ENCODE data around the gene MAJIN. TPM values are rescaled to one million over a fixed set of nuclear protein-coding genes. Genes with fewer than 3 reads are reported as not detected.
"Not testable (repeated sequence)": the region's sequence is repeated elsewhere in the genome, so short reads cannot be mapped to it uniquely, and the experiment has no call there.

Gene MAJIN
- 1 to 10 TPM in 2 of 3 donors, under 1 TPM in 1; 0.76 to 1.2 (median 1.1) TPM for polyA plus RNA-seq (ENCODE audit: insufficient read length in 3 of 3)
- long read RNA-seq, donor 1, result 0 reads
- long read RNA-seq, donor 2, result 0 reads
- long read RNA-seq, donor 3, result 0 reads
- long read RNA-seq, donor 4, result 0 reads
- long read RNA-seq, donor 5, result 0 reads
- long read RNA-seq, donor 6, result 0 reads
- long read RNA-seq, donor 7, result 0 reads
- long read RNA-seq, donor 8, partial matches to known transcripts, result 0 of 1 reads
- long read RNA-seq, donor 8, other reads (novel, unspliced or antisense), result 0 of 1 reads
- long read RNA-seq, donor 9, result 0 reads
- long read RNA-seq, donor 10, result 0 reads
- long read RNA-seq, donor 11, result 0 reads
- long read RNA-seq, donor 12, result 0 reads
- long read RNA-seq, donor 13, result 0 reads
- long read RNA-seq, donor 14, result 0 reads
- long read RNA-seq, donor 15, result 0 reads
- long read RNA-seq, donor 16, result 0 reads

- DNase-seq (ENCODE audit: extremely low read depth in 1 of 11, low read depth in 9 of 11, low spot score in 4 of 11), result peak; percentile 72 to 86 (median 81)
Measured at GRCh38 chr11:64971421-64972233, at the start of gene MAJIN. MAJIN (minus strand) TSS chr11:64972108; CDS start chr11:64959405, 12,703 bp downstream.

GRCh38 chr11:65021509-65021908 lies 49.6 kb upstream of the MAJIN start:
- DNase-seq (ENCODE audit: extremely low read depth in 1 of 11, low read depth in 9 of 11, low spot score in 4 of 11), result no peak

GRCh38 chr11:65021003-65021402 lies 49.1 kb upstream of the MAJIN start:
- no peak for DNase-seq (ENCODE audit: extremely low read depth in 1 of 11, low read depth in 9 of 11, low spot score in 4 of 11)

- no peak for DNase-seq (ENCODE audit: extremely low read depth in 1 of 11, low read depth in 9 of 11, low spot score in 4 of 11)
Measured at GRCh38 chr11:65019824-65020223, 47.9 kb upstream of the MAJIN start.

GRCh38 chr11:65017937-65018336 lies 46.0 kb upstream of the MAJIN start:
- no peak for DNase-seq (ENCODE audit: extremely low read depth in 1 of 11, low read depth in 9 of 11, low spot score in 4 of 11)

GRCh38 chr11:65016705-65017104 lies 44.8 kb upstream of the MAJIN start:
- no peak for DNase-seq (ENCODE audit: extremely low read depth in 1 of 11, low read depth in 9 of 11, low spot score in 4 of 11)

- DNase-seq (ENCODE audit: extremely low read depth in 1 of 11, low read depth in 9 of 11, low spot score in 4 of 11), result no peak
Measured at GRCh38 chr11:65014726-65015227, 42.9 kb upstream of the MAJIN start.

- peak; percentile 78 to 94 (median 91) for DNase-seq (ENCODE audit: extremely low read depth in 1 of 11, low read depth in 9 of 11, low spot score in 4 of 11)
Measured at GRCh38 chr11:65013888-65014725, 42.2 kb upstream of the MAJIN start, which contains the start of gene ARL2. ARL2 (plus strand) TSS chr11:65014160; CDS start chr11:65014208, 48 bp downstream.

- DNase-seq (ENCODE audit: extremely low read depth in 1 of 11, low read depth in 9 of 11, low spot score in 4 of 11), result peak; percentile 72 to 88 (median 82)
Measured at GRCh38 chr11:65013130-65013887, 41.4 kb upstream of the MAJIN start.

- DNase-seq (ENCODE audit: extremely low read depth in 1 of 11, low read depth in 9 of 11, low spot score in 4 of 11), result no peak
Measured at GRCh38 chr11:65008873-65009272, 37.0 kb upstream of the MAJIN start.

- DNase-seq (ENCODE audit: extremely low read depth in 1 of 11, low read depth in 9 of 11, low spot score in 4 of 11), result no peak
Measured at GRCh38 chr11:65008016-65008415, 36.1 kb upstream of the MAJIN start.

- DNase-seq (ENCODE audit: extremely low read depth in 1 of 11, low read depth in 9 of 11, low spot score in 4 of 11), result not testable (repeated sequence)
Measured at GRCh38 chr11:65003968-65004367, 32.1 kb upstream of the MAJIN start.

GRCh38 chr11:65003282-65003681 lies 31.4 kb upstream of the MAJIN start:
- DNase-seq (ENCODE audit: extremely low read depth in 1 of 11, low read depth in 9 of 11, low spot score in 4 of 11), result no peak

- no peak for DNase-seq (ENCODE audit: extremely low read depth in 1 of 11, low read depth in 9 of 11, low spot score in 4 of 11)
Measured at GRCh38 chr11:65002706-65003105, 30.8 kb upstream of the MAJIN start.

GRCh38 chr11:64999478-64999877 lies 27.6 kb upstream of the MAJIN start:
- DNase-seq (ENCODE audit: extremely low read depth in 1 of 11, low read depth in 9 of 11, low spot score in 4 of 11), result no peak

GRCh38 chr11:64998690-64999431 lies 27.0 kb upstream of the MAJIN start:
- DNase-seq (ENCODE audit: extremely low read depth in 1 of 11, low read depth in 9 of 11, low spot score in 4 of 11), result no peak

GRCh38 chr11:64998141-64998540 lies 26.2 kb upstream of the MAJIN start:
- no peak for DNase-seq (ENCODE audit: extremely low read depth in 1 of 11, low read depth in 9 of 11, low spot score in 4 of 11)
